IPS-15b (cell line): ENCODE measurements around the gene CLDN6.
A peak's percentile ranks its signal among the peaks of the same experiment; 100 is the strongest.

Source experiments
- H3K27me3 ChIP-seq: one replicate; pipeline ENCODE4 v1.6.1; 2013; ENCODE audit warnings: low read length; ENCODE audit not compliant: control insufficient read depth, insufficient read depth
- H3K36me3 ChIP-seq: one replicate; pipeline ENCODE4 v1.6.1; 2013; ENCODE audit warnings: low read length; ENCODE audit not compliant: control insufficient read depth, insufficient read depth
- H3K4me1 ChIP-seq: one replicate; pipeline ENCODE4 v1.6.1; 2013; ENCODE audit warnings: mild to moderate bottlenecking, low read length; ENCODE audit not compliant: control insufficient read depth, insufficient read depth
- H3K4me3 ChIP-seq: one replicate; pipeline ENCODE4 v1.5.1; 2013; ENCODE audit warnings: low read depth, low read length
- H3K9ac ChIP-seq: one replicate; pipeline ENCODE4 v1.6.1; 2013; ENCODE audit warnings: low read depth, mild to moderate bottlenecking, low read length
- H3K9me3 ChIP-seq: one replicate; pipeline ENCODE4 v1.6.1; 2013; ENCODE audit warnings: mild to moderate bottlenecking, low read length; ENCODE audit not compliant: control insufficient read depth, insufficient read depth

Gene CLDN6

GRCh38 chr16:3013998-3014690 lies 3.8 kb downstream of the CLDN6 start:
- H3K9me3 ChIP-seq = no peaks in the 10 kb centered on the region
- peaks cover 20% of the 10 kb centered on the region for H3K36me3 ChIP-seq
- H3K4me3 ChIP-seq = peak overlapping the region; percentile 38
- H3K27me3 ChIP-seq = peaks cover 5% of the 10 kb centered on the region
- no peak overlapping the region for H3K9ac ChIP-seq
- H3K4me1 ChIP-seq = peaks cover 25% of the 10 kb centered on the region

- Histone ChIP-seq H3K4me3 (peak overlapping the region; percentile 38), H3K9ac (no peak overlapping the region), H3K9me3 (no peaks in the 10 kb centered on the region), H3K36me3 (peaks cover 20% of the 10 kb centered on the region), H3K4me1 (peaks cover 28% of the 10 kb centered on the region), H3K27me3 (peaks cover 5% of the 10 kb centered on the region)
These were observed 4.5 kb downstream of the CLDN6 start for GRCh38 chr16:3013491-3013951.

- peaks cover 28% of the 10 kb centered on the region for H3K4me1 ChIP-seq
- H3K4me3 ChIP-seq = peak within 1 kb of the TSS; percentile 38
- peaks cover 5% of the 10 kb centered on the region for H3K27me3 ChIP-seq
These were observed 5.1 kb downstream of the CLDN6 start, which contains the start of gene CLDN9 for GRCh38 chr16:3012828-3013420. Gene CLDN9 (plus strand): TSS chr16:3012923. CDS start chr16:3013363, 440 bp downstream.

GRCh38 chr16:3012246-3012645 lies 5.7 kb downstream of the CLDN6 start:
- Histone ChIP-seq H3K4me1 (peaks cover 35% of the 10 kb centered on the region), H3K9ac (no peak overlapping the region), H3K9me3 (no peaks in the 10 kb centered on the region), H3K27me3 (peaks cover 5% of the 10 kb centered on the region), H3K36me3 (peaks cover 20% of the 10 kb centered on the region), H3K4me3 (peak overlapping the region; percentile 38)

More at GRCh38 chr16:3012828-3013420, 5.1 kb downstream of the CLDN6 start, which contains the start of gene CLDN9:
- peak within 1 kb of the TSS; percentile 16 for H3K9ac ChIP-seq
- H3K36me3 ChIP-seq = peaks cover 20% of the 10 kb centered on the region
- H3K9me3 ChIP-seq = no peaks in the 10 kb centered on the region

- peaks cover 42% of the 10 kb centered on the region for H3K4me1 ChIP-seq
- peaks cover 5% of the 10 kb centered on the region for H3K27me3 ChIP-seq
- H3K4me3 ChIP-seq = peak overlapping the region; percentile 36
- no peaks in the 10 kb centered on the region for H3K9me3 ChIP-seq
- H3K9ac ChIP-seq = no peak overlapping the region
- H3K36me3 ChIP-seq = peaks cover 12% of the 10 kb centered on the region
These were observed 7.5 kb downstream of the CLDN6 start for GRCh38 chr16:3010510-3010909.

GRCh38 chr16:3009568-3010390 lies 8.2 kb downstream of the CLDN6 start:
- H3K27me3 ChIP-seq = peaks cover 5% of the 10 kb centered on the region
- peaks cover 42% of the 10 kb centered on the region for H3K4me1 ChIP-seq
- no peaks in the 10 kb centered on the region for H3K9me3 ChIP-seq
- H3K4me3 ChIP-seq = peak overlapping the region; percentile 58
- peaks cover 5% of the 10 kb centered on the region for H3K36me3 ChIP-seq
- peak overlapping the region; percentile 60 for H3K9ac ChIP-seq

- peak overlapping the region; percentile 50 for H3K4me3 ChIP-seq
- peaks cover 5% of the 10 kb centered on the region for H3K27me3 ChIP-seq
- H3K9ac ChIP-seq = peak overlapping the region; percentile 50
- H3K9me3 ChIP-seq = no peaks in the 10 kb centered on the region
- H3K36me3 ChIP-seq = no peaks in the 10 kb centered on the region
- H3K4me1 ChIP-seq = peaks cover 37% of the 10 kb centered on the region
These were observed 9.3 kb downstream of the CLDN6 start for GRCh38 chr16:3008690-3009037.

- peaks cover 33% of the 10 kb centered on the region for H3K4me1 ChIP-seq
- H3K27me3 ChIP-seq = peaks cover 5% of the 10 kb centered on the region
- H3K9ac ChIP-seq = peak overlapping the region; percentile 95
These were observed 9.9 kb downstream of the CLDN6 start for GRCh38 chr16:3007957-3008689.

GRCh38 chr16:3007059-3007956 lies 10.7 kb downstream of the CLDN6 start:
- H3K4me3 ChIP-seq = peak overlapping the region; percentile 66
- H3K36me3 ChIP-seq = no peaks in the 10 kb centered on the region
- H3K27me3 ChIP-seq = peaks cover 5% of the 10 kb centered on the region
- no peaks in the 10 kb centered on the region for H3K9me3 ChIP-seq
- H3K9ac ChIP-seq = peak overlapping the region; percentile 95
- peaks cover 30% of the 10 kb centered on the region for H3K4me1 ChIP-seq

More at GRCh38 chr16:3007957-3008689, 9.9 kb downstream of the CLDN6 start:
- Histone ChIP-seq H3K9me3 (no peaks in the 10 kb centered on the region), H3K36me3 (no peaks in the 10 kb centered on the region), H3K4me3 (peak overlapping the region; percentile 66)

GRCh38 chr16:3004781-3005284 lies 13.2 kb downstream of the CLDN6 start:
- no peaks in the 10 kb centered on the region for H3K27me3 ChIP-seq
- H3K9me3 ChIP-seq = no peaks in the 10 kb centered on the region
- peaks cover 25% of the 10 kb centered on the region for H3K4me1 ChIP-seq
- H3K4me3 ChIP-seq = peak overlapping the region; percentile 64
- H3K9ac ChIP-seq = peak overlapping the region; percentile 65
- no peaks in the 10 kb centered on the region for H3K36me3 ChIP-seq
